GM18511 (cell line): ENCODE data around the gene RPS8.
A peak's percentile ranks its signal among the peaks of the same experiment; 100 is the strongest.
"Not testable (repeated sequence)": the region's sequence is repeated elsewhere in the genome, so short reads cannot be mapped to it uniquely, and the experiment has no call there.

ENCODE experiments used
- ATAC-seq: cut with Tn5 transposase; IDR thresholded peaks from one replicate; pipeline ENCODE4 v1.9.1; 2021; ENCODE audit warnings: mild to moderate bottlenecking, moderate library complexity; ENCODE audit not compliant: unreplicated experiment

Gene RPS8

DNA sequence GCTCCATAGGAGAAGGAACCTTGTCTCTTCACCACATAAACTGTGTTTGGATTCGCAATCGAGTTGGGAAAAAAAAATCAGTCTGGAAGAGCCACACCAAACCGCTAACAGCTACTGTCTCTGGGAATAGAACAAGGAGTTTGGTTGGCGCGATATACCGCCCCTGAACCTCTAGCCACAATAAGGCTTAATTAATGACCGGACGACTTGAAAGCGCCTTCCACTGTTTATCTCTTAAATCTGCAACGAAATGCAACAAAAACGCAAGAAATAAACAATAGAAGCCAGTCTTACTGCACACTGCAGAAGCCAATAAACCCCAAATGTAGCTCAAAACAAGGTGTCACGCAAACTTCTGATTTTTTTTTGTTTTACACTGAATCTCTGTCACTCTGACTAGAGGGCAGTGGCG lies 43.9 kb downstream of the RPS8 start:
- no peak for ATAC-seq

DNA sequence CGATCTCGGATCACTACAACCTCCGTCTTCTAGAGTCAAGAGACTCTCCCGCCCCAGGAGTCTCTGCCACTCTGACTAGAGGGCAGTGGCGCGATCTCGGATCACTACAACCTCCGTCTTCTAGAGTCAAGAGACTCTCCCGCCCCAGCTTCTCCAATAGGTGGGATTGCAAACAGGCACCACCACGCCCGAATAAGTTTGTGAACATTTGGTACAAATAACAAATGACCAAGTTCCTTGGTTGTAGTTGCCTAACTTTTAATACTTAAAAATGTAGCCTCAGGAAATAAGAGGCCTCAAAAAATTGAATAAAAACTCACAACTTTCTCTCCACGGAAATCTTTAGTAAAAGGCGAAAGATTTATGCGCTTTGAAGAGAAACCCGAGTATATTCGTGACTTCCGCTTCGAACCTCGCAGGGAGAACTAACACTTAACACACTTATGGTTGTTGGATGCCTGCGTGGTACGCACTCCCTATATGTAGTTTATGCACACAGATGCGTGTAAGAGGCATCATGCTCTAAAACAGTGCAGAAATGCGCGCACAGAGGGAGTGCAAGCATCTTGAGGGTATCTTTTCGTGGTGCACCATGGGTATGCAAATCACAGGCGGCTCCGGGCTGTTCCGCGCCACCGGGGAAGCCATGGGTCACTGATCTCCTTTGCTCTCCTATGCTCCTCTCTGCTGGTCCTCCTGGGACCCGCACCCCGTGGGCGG lies 44.4 kb downstream of the RPS8 start:
- ATAC-seq, result peak; percentile 89

DNA sequence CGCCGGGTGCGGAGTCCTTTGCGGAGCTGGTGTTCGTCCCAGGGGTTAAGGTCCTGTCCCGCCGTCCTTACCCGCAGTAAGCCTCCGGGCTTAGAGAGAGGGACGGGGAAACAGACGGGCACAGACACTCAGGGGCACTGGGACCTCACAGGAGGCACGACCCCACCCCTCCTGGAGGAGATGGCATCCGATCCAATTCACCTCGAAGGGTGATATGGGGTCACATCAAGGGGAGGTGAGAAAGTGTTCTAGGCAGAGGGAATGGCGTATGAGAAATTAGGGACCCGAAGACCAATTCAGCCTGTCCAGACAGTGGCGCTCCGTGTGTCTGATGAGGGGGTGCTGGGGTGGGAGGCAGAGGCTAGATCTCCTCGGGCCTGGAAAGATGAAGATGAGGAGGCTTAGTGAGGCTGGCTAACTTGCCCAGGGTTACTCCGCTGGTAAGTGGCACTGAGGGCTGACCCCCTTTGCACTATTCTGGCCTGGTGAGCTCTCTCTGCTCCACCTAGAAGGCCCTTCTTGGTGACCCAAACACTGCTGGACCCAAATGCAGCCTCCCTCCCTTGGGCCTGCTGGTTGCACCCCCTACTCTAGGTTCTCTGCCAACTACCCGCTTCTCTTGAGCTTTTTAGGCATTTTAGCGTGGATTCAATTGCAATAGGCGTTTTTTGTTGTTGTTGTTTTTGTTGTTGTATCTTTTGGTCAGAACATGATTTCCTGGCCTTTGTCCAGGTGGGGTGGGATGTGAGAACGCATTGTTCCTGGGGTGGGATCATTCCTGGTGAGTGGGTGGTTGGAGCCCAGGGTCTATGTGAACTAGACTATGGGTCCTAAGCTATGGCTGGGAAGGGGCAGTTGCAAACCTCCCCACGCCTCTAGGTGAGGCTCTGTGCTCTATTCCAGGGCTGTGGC lies 45.2 kb downstream of the RPS8 start:
- ATAC-seq, result no peak

DNA sequence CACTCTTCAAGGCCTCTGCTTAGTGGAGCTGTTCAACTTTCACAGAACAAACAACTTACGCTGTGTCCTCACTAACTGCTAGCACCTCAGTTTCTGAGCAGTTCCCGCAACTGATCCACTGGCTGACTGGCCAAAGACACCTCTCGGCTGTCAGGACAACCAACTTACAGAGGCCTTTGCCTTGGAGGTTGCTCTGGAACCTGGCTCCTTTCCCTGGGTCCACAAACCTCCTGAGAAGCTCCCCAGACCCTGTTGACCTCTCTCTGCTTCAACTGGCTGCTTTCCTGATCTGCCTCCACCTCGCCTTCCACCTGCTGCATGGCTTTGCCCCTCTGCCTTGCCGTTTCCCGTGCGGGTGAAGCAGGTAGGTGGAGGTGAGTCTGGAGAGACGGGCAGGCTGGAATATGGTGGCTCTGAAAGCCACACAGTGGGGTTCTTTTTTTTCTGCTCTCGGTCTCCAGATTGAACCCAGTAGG lies 45.9 kb downstream of the RPS8 start:
- no peak for ATAC-seq

DNA sequence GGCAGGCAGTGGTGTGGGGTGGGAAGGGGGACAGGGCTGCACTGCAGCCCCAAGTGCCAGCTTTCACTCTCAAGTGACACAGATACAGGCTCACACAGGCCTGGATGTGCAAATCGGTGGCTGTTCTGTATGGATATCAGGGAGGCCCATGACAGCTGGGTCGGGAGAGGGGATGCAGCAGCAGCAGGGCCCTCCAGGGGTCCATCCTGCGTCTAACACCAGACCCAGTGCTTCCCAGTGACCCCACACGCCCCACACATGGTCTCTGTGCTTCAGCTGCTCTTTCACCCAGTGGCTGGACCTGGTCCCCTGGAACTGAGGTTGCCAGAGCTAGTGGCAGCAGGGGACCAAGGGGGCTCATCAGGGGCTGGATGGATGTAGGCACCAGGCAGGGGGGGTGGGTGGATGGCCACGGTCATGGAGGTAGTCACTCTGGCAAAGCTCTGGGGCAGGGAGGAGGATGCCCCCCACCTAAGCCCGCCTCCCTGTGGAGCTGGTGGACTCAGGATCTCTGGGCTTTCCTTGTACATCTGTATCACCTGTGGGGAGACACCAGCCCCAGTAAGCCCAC lies 46.9 kb downstream of the RPS8 start:
- ATAC-seq, result no peak

DNA sequence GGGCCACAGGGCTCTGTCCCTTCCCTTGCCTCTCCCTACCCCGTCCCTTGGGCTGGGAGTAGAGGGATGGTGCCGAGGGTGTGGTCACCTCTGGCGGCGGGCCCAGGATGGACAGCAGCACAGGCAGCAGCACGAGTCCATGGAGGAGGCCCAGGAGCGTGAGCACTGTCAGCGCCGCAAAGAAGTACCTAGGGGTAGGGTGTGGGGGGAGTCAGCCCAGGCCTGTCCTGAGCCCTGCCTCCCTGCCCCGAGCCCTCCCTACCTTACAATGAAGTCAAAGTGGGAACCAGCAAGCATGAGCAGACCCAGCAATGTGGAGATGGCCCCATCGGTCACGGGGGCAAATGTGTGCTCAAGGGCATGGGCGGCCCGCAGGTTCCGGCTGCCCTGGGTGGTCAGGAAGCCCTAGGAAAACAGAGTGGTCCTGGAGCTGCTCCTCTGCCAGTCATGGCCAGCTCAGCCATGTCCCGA lies 47.7 kb downstream of the RPS8 start:
- ATAC-seq, result no peak

DNA sequence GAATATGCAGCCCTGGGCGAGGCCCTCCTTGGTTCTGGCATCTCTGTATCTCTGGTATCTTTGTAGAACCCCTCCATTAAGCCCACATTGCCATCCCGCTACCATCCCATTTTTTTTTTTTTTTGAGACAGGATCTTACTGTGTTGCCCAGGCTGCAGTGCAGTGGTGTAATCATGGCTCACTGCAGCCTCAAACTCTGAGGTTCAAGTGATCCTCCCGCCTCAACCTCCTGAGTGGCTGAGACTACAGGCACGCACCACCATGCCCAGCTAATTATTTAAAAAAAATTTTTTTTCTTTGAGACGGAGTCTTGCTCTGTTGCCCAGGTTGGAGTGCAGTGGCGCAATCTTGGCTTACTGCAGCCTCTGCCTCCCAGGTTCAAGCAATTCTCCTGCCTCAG lies 49.1 kb downstream of the RPS8 start:
- ATAC-seq, result not testable (repeated sequence)

DNA sequence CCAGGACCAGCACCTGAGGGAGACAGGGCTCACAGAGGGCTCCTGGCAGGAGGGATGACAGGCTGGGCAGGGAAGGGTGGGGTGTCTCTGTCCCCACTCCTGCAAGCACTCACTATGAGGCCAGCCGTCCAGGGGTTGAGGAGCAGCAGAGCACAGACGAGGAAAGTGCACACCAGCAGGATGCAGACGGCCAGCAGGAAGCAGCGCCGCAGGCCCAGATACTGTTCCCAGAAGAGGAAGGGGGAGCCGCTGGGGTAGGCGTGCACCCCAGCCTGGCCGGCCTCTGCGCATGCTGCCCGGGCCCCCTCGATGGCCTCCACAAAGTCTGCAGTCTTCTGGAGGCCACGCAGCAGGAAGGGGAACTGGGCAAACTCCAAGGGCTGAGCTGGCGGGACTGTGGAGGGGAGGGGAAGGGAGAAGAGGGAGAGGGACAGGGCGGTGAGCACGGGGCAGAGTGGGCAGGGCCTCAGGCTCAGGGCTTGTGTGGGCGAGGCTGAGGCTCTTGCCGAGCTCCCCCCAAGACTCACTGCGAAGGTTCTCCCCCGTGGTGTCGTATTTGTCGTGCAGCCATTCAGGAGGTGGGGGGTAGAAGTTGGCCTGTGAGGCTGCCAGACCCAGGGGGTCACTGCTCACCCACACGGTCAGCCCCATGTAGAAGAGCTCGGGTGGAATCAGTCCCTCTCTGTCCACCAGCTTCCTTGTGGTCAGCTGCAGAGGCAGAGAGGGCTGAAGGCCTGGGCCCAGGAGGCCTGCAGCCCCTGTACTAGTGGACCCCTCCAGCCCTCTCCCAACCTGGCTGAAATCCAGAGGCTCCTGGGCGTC lies 51.2 kb downstream of the RPS8 start:
- ATAC-seq, result no peak

DNA sequence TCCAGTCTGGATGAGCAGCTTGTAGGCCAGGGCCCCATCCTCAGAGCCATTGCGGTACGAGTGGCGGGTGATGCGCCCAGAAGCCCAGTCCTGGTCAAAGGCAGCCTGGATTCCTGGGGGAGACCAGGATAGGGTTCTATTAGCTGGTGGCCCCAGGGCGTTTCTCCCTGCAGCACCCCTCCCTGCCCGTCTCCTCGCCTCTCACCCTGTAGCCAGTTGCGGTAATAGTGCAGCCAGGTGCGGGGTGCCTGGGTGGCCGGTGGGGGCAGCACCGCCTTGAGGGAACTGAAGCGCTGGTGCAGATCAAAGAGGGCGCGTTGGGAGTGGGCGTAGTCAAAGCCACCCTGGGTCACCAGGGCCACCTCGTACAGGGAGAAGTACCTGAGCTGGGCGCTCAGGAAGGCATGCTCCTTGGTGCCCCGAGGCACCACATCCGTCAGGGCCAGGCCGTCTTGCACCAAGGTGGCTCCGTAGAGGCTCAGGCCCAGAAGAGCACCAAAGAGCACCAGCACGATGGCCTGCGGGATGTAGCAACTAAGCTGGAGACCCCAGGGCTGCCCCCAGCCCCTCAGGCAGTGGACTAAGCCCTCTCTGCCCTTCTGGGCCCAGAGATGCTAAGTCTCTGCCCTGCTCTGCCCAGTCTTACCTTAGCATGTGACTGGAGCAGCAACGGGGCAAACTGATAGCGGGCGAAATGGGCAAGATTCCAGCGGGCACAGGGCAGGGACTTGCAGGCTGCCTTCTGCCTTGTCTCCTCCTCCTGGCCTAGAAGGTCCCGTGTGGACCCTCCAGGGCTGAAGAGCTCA lies 52.1 kb downstream of the RPS8 start:
- ATAC-seq, result no peak

DNA sequence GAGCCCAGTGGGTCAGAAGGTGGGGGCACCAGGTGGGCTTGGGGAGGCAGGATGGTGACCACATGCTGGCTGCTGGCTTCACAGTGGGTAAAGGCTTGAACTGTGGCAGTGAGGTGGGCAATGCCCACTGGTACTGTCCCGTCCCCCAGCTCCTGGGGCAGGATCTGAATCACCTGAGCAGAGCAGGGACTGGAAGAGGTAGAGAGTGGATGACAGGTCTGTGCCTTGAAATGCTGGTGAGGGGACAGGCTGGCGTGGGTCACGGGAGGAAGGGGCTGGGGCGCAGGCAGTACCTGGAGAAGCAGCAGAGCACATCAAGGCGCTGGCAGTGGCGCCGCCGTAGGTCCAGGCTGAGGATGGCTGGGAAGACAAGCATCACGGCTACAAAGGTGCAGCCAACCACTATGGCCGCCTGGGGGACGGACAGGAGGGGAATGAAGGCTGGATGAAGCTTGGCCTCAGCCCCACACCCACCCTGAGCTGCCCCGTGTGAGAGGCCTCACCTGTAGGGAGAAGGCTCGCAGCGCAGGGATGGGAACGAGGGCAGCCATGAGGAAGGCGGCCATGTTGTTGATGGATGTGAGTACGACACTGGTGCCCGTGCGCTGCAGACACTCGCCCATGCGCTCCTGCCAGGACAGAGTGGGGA lies 52.8 kb downstream of the RPS8 start:
- ATAC-seq, result no peak
